ENCODE measurements around the gene MTF2. TPM values are rescaled to one million over a fixed set of nuclear protein-coding genes. Genes with fewer than 3 reads are reported as not detected.

Gene MTF2
- polyA plus RNA-seq, 1 donor (not counting 4 experiments of a cell fraction or from before 2014, with no cell fraction given) = 24.8 TPM

GRCh38 chr1:93106226-93106625 is 27.1 kb downstream of the MTF2 start:
- no peaks in the 10 kb centered on the region for H3K9me1 ChIP-seq (ENCODE audit: control insufficient read depth, extremely low read depth, insufficient read depth, low read length)
- H3K4me3 ChIP-seq (ENCODE audit: control insufficient read depth in 2 of 3, extremely low read depth in 1 of 3, insufficient read depth in 2 of 3, low read depth in 1 of 3, low read length in 3 of 3) = no peak overlapping the region
- no peaks in the 10 kb centered on the region for H3K27me3 ChIP-seq (ENCODE audit: control insufficient read depth, extremely low read depth, insufficient read depth, low read length)
- FAIRE-seq = no peak
- H3K9me3 ChIP-seq (ENCODE audit: control insufficient read depth, low read depth, low read length) = no peaks in the 10 kb centered on the region
- peaks cover 70% of the 10 kb centered on the region for H3K79me2 ChIP-seq (ENCODE audit: control insufficient read depth, insufficient read depth, low read length)
- no peaks in the 10 kb centered on the region for H3K36me3 ChIP-seq (ENCODE audit: control insufficient read depth in 2 of 2, extremely low read depth in 1 of 2, insufficient read depth in 2 of 2, low read length in 2 of 2)
- H2AFZ ChIP-seq (ENCODE audit: control insufficient read depth, low read length) = no peak overlapping the region
- H4K20me1 ChIP-seq (ENCODE audit: control insufficient read depth, extremely low read depth, insufficient read depth, low read length) = no peaks in the 10 kb centered on the region
- TF ChIP-seq EZH2 (IDR thresholded peaks at IDR 0.05; ENCODE audit: low read length) (no peak), CTCF (optimal IDR thresholded peaks at IDR 0.05 in 1 of 3, IDR thresholded peaks at IDR 0.05 in 1 of 3, conservative IDR thresholded peaks at IDR 0.05 in 1 of 3; ENCODE audit: extremely low read depth in 1 of 3, insufficient read depth in 2 of 3, low read length in 3 of 3) (no peak)
- H3K27ac ChIP-seq (ENCODE audit: control insufficient read depth, insufficient read depth, low read length) = no peak overlapping the region
- DNase-seq (ENCODE audit: low read depth, low spot score) = no peak
- no peak overlapping the region for H3K9ac ChIP-seq (ENCODE audit: control insufficient read depth, extremely low read depth, insufficient read depth, low read length)
- no peaks in the 10 kb centered on the region for H3K4me1 ChIP-seq (ENCODE audit: control insufficient read depth, extremely low read depth, insufficient read depth, low read length)
- no peak overlapping the region for H3K4me2 ChIP-seq (ENCODE audit: control insufficient read depth, extremely low read depth, insufficient read depth, low read depth, low read length)
- dilution Hi-C loops (cut with MboI; ENCODE audit: extremely low pct_ligation_motif_present, low sequenced_read_pairs) = no loop called here

GRCh38 chr1:93107395-93107794 is 28.3 kb downstream of the MTF2 start:
- Histone ChIP-seq H3K36me3 (ENCODE audit: control insufficient read depth in 2 of 2, extremely low read depth in 1 of 2, insufficient read depth in 2 of 2, low read length in 2 of 2) (no peaks in the 10 kb centered on the region), H3K9me1 (ENCODE audit: control insufficient read depth, extremely low read depth, insufficient read depth, low read length) (no peaks in the 10 kb centered on the region), H3K27ac (ENCODE audit: control insufficient read depth, insufficient read depth, low read length) (no peak overlapping the region), H3K9me3 (ENCODE audit: control insufficient read depth, low read depth, low read length) (no peaks in the 10 kb centered on the region), H3K9ac (ENCODE audit: control insufficient read depth, extremely low read depth, insufficient read depth, low read length) (no peak overlapping the region), H3K4me3 (ENCODE audit: control insufficient read depth in 2 of 3, extremely low read depth in 1 of 3, insufficient read depth in 2 of 3, low read depth in 1 of 3, low read length in 3 of 3) (no peak overlapping the region), H3K79me2 (ENCODE audit: control insufficient read depth, insufficient read depth, low read length) (peaks cover 63% of the 10 kb centered on the region), H3K4me1 (ENCODE audit: control insufficient read depth, extremely low read depth, insufficient read depth, low read length) (no peaks in the 10 kb centered on the region), H3K27me3 (ENCODE audit: control insufficient read depth, extremely low read depth, insufficient read depth, low read length) (no peaks in the 10 kb centered on the region), H3K4me2 (ENCODE audit: control insufficient read depth, extremely low read depth, insufficient read depth, low read depth, low read length) (no peak overlapping the region), H2AFZ (ENCODE audit: control insufficient read depth, low read length) (no peak overlapping the region), H4K20me1 (ENCODE audit: control insufficient read depth, extremely low read depth, insufficient read depth, low read length) (no peaks in the 10 kb centered on the region)
- TF ChIP-seq CTCF (optimal IDR thresholded peaks at IDR 0.05 in 1 of 3, IDR thresholded peaks at IDR 0.05 in 1 of 3, conservative IDR thresholded peaks at IDR 0.05 in 1 of 3; ENCODE audit: extremely low read depth in 1 of 3, insufficient read depth in 2 of 3, low read length in 3 of 3) (no peak), EZH2 (IDR thresholded peaks at IDR 0.05; ENCODE audit: low read length) (no peak)
- dilution Hi-C loops (cut with MboI; ENCODE audit: extremely low pct_ligation_motif_present, low sequenced_read_pairs) = no loop called here
- no peak for FAIRE-seq
- DNase-seq (ENCODE audit: low read depth, low spot score) = no peak

Data from keratinocyte (primary cell).